GM21381 (cell line): ENCODE data around the gene MGAT4B.

ENCODE experiments used
- ATAC-seq: cut with Tn5 transposase; IDR thresholded peaks from one replicate; pipeline ENCODE4 v1.9.1; 2021; ENCODE audit warnings: mild to moderate bottlenecking, moderate library complexity; ENCODE audit not compliant: unreplicated experiment

Gene MGAT4B

DNA sequence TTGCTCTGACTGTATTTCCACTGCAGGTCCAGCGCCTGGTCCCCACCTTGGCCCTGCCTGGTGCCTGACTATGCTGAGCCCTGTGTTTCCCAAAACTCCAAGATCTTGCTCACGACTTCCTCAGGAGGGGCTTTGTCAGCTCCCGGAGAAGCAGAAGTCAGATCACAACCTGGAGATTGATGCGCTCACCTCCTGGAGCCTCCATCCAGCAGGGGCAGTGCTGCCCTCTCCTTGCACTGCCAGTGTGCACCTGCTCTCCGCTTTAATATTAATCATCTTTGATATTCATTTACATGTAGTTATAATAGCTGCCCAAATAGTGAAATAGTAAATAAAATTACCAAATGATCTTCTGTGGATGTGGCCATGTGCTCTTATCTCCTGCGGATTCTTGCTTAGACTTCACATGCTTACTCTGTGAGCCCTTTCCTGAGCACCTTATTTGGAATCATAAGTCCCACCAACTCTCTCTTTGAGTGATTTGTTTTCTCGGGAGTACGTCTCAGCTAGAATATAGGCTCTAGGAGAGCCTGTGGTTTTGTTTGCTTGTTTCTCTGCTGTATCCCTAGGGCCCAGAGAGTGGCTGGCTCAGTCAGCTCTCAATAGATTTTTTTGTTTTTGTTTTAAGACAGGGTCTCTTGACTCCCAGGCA is 56.7 kb downstream of the MGAT4B start:
- no peak for ATAC-seq

- ATAC-seq: no peak
Observed at GRCh38 chr5:179747811-179748210, 58.9 kb downstream of the MGAT4B start.
